ENCODE data around the gene TNFRSF12A.
A peak's percentile ranks its signal among the peaks of the same experiment; 100 is the strongest.

The TNFRSF12A gene

GRCh38 chr16:3026609-3027488 is 6.7 kb downstream of the TNFRSF12A start:
- no peak for DNase-seq (ENCODE audit: low spot score)

- DNase-seq (ENCODE audit: low spot score): no peak
Measured at GRCh38 chr16:3027489-3027795, 7.3 kb downstream of the TNFRSF12A start.

- peak; percentile 78 for DNase-seq (ENCODE audit: low spot score)
Measured at GRCh38 chr16:3027983-3028715, 8.0 kb downstream of the TNFRSF12A start.

- no peak for DNase-seq (ENCODE audit: low spot score)
Measured at GRCh38 chr16:3028716-3029319, 8.7 kb downstream of the TNFRSF12A start.

- DNase-seq (ENCODE audit: low spot score): peak; percentile 73
Measured at GRCh38 chr16:3029491-3030221, 9.5 kb downstream of the TNFRSF12A start.

- DNase-seq (ENCODE audit: low spot score): no peak
Measured at GRCh38 chr16:3030222-3031212, 10.3 kb downstream of the TNFRSF12A start.

- DNase-seq (ENCODE audit: low spot score): no peak
Measured at GRCh38 chr16:3032624-3033023, 12.5 kb downstream of the TNFRSF12A start.

GRCh38 chr16:3035289-3035971 is 15.3 kb downstream of the TNFRSF12A start:
- DNase-seq (ENCODE audit: low spot score): no peak

- no peak for DNase-seq (ENCODE audit: low spot score)
Measured at GRCh38 chr16:3035972-3036725, 16.0 kb downstream of the TNFRSF12A start.

GRCh38 chr16:3036726-3037315 is 16.7 kb downstream of the TNFRSF12A start, which contains the start of gene BICDL2:
Gene BICDL2 (minus strand): TSS chr16:3036944. CDS start chr16:3035496, 1,448 bp downstream.
- no peak for DNase-seq (ENCODE audit: low spot score)

- DNase-seq (ENCODE audit: low spot score): no peak
Measured at GRCh38 chr16:3038256-3038655, 18.1 kb downstream of the TNFRSF12A start.

- DNase-seq (ENCODE audit: low spot score): no peak
Measured at GRCh38 chr16:3038896-3039295, 18.7 kb downstream of the TNFRSF12A start.

- DNase-seq (ENCODE audit: low spot score): no peak
Measured at GRCh38 chr16:3042376-3042775, 22.2 kb downstream of the TNFRSF12A start.

- no peak for DNase-seq (ENCODE audit: low spot score)
Measured at GRCh38 chr16:3044708-3045107, 24.5 kb downstream of the TNFRSF12A start.

GRCh38 chr16:3045758-3046640 is 25.8 kb downstream of the TNFRSF12A start, which contains the start of gene MMP25:
Gene MMP25 (plus strand): TSS chr16:3046561. CDS start chr16:3046918, 357 bp downstream.
- DNase-seq (ENCODE audit: low spot score): no peak

GRCh38 chr16:3046641-3047386 is 26.6 kb downstream of the TNFRSF12A start:
- no peak for DNase-seq (ENCODE audit: low spot score)

GRCh38 chr16:3047387-3047720 is 27.2 kb downstream of the TNFRSF12A start:
- no peak for DNase-seq (ENCODE audit: low spot score)

All from AG08396 (cell line).